GM18526 (cell line): ENCODE results near the gene RAD9A.

Source experiments
- POLR2A ChIP-seq: IDR thresholded peaks from 3 replicates; pipeline ENCODE4 v1.6.1; 2011; ENCODE audit not compliant: insufficient read length; ENCODE audit errors: extremely low read depth

The RAD9A gene

DNA sequence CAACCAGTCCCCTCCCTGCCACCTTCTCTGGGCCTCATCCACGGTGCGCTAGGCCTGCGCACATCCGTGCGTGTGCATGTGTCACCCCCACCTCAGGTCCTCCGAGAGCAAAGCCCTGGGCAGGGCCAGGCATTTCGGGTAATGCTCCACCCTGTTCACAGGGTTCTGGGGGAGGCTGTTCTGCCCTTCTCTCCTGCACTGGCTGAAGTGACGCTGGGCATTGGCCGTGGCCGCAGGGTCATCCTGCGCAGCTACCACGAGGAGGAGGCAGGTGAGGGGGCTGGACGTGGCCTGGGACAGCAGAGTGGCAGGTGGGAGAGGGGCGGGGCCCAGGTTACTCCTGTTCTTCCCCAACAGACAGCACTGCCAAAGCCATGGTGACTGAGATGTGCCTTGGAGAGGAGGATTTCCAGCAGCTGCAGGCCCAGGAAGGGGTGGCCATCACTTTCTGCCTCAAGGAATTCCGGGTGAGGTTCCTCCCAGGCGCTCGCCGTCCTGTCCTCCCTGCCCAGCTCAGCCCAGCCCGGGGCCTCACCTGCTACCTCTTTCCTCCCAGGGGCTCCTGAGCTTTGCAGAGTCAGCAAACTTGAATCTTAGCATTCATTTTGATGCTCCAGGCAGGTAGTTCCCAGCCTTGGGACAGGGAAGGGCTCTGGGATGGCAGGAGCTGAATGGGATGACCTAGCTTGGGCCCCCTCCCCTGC is 3.9 kb downstream of the RAD9A start:
- no peak for TF ChIP-seq POLR2A

DNA sequence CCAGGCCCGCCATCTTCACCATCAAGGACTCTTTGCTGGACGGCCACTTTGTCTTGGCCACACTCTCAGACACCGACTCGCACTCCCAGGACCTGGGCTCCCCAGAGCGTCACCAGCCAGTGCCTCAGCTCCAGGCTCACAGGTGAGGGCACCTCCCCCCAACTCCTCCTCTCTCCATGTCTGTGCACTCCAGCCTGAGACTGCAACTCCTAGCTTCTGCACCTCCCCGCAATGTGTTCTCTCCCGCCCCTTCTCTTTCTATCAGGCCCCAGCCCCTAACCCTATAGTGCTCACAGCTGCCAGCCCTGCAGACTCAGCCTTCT is 4.4 kb downstream of the RAD9A start:
- TF ChIP-seq POLR2A: no peak

DNA sequence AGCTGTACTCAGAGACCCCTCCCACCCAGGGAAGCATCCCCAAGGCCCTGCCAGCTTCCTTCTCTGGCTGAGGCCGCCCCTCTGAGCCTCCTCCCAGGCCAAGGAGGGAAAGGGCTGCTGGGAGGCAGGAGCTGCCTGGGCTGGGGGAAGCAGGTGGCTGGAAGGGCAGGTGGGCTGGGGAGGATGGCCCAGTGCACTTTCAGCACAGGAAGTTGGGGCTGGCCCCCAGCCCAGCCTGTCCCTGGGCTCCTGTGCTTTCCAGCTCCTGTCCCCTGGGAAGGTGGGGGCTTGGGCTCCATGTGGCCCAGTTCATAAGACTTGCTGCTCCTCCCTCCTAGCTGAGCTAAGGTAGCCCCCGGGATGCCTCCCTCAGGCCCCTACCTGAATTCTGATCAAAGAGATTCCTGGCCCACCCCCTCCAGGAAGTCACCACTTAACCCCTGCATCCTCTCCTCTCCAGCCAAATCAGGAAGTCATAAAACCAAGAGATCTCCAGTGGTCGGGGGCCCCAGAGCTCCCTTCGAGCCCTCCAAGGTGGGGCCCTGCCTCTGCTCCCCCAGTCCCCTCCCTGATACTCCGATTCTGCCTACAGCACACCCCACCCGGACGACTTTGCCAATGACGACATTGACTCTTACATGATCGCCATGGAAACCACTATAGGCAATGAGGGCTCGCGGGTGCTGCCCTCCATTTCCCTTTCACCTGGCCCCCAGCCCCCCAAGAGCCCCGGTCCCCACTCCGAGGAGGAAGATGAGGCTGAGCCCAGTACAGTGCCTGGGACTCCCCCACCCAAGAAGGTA is 5.0 kb downstream of the RAD9A start:
- TF ChIP-seq POLR2A: no peak

DNA sequence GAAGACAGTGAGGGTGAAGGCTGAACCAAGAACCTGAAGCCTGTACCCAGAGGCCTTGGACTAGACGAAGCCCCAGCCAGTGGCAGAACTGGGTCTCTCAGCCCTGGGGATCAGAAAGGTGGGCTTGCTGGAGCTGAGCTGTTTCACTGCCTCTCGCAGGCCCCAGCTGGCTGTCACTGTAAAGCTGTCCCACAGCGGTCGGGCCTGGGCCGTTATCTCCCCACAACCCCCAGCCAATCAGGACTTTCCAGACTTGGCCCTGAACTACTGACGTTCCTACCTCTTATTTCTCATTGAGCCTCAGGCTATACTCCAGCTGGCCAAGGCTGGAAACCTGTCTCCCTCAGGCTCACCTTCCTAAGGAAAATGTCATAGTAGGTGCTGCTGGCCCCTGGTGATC is 5.8 kb downstream of the RAD9A start:
- no peak for TF ChIP-seq POLR2A

DNA sequence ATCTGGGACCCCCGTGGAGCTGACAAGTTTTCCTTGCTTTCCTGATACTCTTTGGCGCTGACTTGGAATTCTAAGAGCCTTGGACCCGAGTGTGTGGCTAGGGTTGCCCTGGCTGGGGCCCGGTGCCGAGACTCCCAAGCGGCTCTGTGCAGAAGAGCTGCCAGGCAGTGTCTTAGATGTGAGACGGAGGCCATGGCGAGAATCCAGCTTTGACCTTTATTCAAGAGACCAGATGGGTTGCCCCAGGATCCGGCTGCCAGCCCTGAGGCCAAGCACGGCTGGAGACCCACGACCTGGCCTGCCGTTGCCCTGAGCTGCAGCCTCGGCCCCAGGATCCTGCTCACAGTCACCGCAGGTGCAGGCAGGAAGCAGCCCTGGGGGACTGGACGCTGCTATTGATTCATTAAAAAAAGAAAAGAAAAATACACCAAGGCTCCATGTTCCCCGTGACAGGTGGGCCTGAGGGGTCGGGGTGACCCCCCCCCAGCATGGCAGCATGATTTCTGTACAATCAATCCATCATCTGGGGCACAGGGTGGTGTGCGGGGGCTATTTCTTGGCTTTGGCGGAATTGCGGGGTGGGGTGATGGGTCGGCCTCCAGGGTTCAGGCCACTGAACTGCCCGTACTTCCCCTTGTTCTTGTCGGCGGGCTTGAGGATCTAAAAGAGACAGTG is 6.3 kb downstream of the RAD9A start:
- TF ChIP-seq POLR2A: no peak

DNA sequence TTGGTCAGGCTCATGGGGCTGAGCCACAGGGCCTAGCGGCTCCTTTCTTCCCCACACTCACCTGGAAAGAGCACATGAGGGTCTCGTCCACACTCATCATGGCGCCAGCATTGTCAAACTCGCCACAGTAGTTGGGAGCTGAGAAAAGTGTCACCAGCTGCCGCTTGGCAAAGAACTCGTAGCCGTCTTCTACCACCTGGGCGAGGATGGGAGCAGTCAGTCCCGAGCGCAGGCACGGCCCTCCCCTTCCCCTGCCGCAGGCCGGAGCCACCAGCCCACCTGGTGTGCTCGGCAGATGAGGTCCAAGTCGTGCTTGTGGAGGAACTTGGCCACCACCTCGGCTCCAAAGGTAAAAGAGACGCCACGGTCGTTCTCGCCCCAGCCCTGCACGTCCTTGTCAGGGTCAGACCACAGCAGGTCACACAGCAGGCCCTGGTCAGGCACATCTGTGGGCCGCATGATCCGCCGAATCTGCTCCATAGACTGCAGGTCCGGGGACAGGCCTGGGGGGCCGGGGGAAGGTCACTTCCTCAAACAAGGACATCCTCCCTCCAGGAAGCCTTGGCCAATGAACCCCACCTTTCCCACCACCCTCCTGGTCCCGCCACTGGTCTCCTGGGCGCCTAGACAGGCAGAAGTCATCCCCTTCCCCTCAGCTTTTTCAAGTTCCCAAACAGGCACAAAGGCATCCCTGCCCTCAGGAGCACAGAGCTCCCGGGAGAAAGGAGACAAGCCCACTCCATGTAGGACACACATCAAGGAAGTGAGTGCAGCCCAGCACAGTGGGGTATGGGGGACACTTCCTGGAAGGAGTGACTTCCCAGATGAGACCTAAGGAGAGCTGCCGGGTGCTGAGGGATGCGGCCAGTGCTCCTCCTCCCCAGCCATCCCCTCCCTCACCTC is 7.1 kb downstream of the RAD9A start:
- peak; percentile 22 for TF ChIP-seq POLR2A

DNA sequence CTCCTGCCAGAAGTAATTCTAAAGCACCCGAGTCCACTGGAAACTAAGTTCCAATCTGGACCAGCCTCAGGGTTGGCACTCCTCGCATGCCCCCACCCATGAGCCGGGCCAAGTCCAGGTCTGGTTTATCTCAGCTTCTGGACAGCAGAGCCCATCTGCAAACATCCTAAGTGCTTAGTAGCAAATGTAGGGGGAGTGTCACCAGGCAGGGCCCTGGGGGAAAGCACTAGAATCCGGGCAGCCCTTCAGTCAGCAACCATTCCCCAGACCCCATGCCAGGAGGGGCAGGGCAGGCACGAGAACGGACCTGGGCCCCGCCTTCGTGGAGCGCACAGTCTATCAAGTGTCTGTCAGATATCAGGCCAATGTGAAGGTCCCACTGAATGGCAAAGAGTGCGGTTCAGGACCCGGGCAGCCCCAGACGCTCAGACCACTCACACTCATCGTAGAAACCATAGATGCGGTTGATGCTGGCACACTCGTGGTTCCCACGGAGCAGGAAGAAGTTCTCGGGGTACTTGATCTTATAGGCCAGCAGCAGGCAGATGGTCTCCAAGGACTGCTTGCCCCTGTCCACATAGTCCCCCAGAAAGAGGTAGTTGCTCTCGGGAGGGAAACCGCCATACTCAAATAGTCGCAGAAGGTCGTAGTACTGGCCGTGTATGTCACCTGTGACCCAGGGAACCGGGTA is 8.6 kb downstream of the RAD9A start:
- no peak for TF ChIP-seq POLR2A

DNA sequence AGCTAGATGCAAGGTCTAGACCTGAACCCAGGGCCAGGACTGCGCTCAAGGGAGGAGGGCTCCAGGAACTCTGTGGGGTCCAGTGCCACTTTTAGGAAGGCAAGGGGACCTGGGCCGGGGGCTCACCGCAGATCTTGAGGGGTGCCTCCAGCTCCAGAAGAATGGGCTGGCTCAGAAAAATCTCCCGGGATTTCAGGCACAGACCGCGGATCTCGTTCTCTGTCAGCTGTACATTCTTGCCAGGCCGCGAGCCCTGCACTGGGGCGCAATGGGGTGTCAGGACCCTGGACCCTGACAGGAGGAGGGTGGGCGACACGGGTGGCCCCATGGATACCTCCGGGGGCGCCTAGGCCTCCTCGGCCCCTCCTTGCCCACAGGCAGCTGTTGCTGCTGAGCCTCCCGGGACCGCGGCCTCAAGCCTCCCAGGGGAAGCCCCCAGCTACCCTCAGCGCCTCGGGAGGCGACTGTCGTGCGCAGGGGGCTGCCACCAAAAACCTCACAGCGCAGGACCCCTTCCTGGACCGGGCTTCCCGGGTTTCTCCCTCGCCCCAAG is 9.2 kb downstream of the RAD9A start:
- TF ChIP-seq POLR2A: no peak

DNA sequence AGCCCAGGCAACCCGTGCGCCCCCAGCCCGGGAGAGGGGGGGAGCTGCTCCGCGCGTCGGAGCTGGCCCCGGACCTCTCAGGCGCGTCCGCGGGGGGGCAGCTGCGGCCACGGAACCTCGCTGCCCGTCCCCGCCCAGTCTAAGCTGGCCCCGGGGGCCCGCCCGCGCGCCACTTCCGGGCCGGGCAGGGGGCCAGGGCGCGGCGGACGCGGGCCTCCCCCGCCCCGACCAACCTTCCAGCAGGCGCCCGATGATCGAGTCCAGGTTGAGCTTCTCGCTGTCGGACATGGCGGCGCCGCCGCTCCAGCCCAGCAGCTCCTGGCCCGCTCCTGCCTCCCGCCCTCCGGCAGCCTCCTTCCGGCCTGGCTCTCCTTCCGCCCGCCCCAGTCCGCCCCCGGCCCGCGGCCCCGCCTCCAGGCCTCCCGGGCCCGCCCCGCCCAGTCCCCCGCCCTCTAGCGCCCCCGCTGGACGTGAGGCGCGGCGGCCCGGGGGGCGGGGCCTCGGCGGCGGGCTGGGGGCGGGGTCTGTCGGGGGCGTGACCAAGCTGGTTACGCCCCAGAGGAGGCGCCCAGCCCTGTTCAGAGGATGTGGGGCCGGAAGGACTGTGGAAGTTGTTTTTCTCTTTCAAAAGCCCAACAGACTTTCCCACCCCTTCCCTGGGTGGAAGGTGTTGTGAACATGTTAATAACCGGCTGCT is 9.9 kb downstream of the RAD9A start, which contains the start of gene PPP1CA:
Gene PPP1CA (minus strand): TSS at position 364 of the 697 bp plus-strand sequence. CDS start 76 bp downstream, at position 288.
- peak; percentile 89 for TF ChIP-seq POLR2A

DNA sequence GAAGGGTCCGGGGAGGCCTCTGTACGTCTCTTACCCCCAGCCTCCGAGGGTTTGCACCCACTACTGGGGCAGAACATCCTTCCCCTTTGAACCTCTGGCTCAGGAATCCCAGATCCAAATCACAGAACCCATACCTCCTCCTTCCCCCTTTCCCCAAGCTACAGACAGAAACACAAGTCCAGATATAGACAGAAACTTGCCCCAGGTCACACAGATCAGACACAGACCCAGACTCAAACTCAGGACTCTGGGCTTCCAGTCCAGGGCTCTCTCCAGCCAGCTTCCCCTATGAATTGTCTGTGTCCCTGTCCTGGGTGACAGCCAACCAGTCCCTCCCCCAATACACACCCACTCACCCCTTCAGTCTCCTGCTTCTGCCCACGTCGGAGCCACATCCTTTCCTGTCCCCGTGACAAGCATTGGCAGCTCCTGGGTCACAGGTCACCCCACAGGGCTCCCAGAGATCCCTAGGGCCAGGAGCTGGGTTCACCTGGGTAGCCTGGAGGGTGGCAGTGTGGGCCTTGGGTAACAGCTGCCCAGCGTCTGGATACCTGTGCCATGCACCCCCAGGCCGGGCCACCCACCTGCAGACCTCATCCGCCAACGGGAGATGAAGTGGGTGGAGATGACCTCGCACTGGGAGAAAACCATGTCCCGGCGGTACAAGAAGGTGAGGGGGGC is 12.9 kb downstream of the RAD9A start:
- no peak for TF ChIP-seq POLR2A

DNA sequence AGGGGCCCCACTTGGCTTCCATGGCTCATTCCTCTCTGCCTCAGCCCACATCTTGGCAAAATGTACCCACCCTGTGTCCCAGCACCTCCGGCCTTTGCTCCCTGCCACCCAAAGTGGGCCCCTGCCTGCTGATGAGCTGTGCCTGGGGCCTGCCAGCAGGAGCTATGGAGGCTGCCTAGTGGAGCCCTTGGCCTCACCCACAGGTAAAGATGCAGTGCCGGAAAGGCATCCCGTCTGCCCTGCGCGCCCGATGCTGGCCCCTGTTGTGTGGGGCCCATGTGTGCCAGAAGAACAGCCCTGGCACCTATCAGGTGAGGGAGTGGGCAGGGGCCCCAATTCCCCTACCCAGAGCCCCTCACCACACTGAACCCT is 13.4 kb downstream of the RAD9A start:
- TF ChIP-seq POLR2A: no peak

DNA sequence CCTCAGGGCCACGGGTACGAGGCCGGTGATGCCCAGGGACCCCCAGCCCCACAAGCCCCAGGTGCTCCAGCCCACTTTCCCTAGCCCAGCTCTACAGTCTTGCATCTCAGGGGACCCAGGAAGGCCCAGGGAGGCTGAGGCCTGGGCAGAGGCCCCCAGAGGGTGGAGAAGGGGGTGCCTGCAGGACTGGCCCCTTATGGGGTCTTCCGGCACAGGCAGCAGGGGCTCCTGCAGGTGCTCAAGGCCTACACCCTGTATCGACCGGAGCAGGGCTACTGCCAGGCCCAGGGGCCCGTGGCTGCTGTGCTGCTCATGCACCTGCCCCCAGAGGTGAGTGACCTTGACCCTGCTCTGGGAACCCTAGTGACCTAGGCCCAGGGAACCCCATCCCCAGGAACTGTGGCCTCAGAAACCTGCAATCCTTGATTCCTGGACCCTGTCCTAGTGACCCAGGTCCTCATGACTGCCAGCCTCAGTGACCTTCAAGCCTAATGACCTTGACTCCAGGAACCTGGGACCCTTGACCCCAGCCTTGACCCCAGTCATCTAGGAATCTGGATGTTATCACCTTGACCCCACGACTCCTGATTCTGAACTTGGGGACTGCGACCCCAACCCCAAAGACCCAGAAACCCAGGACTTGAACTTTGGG is 14.0 kb downstream of the RAD9A start:
- TF ChIP-seq POLR2A: no peak
